ENCODE measurements around the gene THAP3. TPM values are rescaled to one million over a fixed set of nuclear protein-coding genes. Genes with fewer than 3 reads are reported as not detected.
A peak's percentile ranks its signal among the peaks of the same experiment; 100 is the strongest.

THAP3 gene
- total RNA-seq, 2 donors from 2014 or later, result 37.6 to 42.1 TPM

DNA sequence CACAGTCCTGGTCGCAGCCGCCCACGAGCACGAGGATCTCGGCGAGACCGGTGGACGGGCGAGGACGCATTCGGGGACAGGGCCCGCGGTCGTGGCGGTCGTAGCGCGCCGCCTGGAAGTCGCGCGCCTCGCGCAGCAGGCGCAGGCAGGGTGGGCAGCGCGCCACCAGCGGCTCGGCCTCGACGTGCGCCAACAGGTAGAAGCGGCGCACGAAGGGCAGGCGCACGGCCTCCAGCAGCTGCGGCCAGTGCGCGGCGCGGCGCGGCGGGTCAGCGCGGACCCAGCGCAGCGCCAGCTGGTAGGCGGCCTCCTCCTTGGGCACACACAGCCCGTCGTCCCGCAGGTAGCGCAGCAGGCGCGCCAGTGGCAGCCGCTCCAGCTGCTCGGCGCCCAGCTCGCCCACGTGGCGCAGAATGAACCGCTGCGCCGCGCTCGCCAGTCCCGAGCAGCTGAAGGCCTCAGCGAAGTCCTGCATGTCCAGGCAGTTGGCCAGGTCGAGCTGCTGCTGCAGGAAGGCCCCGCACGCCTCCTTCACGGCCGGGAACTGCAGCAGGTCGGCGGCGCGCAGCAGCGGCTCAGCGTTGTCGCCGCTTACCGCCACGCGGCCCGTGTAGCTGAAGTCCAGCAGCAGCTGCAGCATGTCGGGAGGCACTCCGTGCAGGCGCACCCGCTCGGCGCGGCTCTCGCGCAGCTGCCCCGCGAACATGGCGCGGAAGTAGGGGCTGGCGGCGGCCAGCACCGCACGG is 22.6 kb upstream of the THAP3 start:
- peaks cover 6 to 12% of the 10 kb centered on the region in 2 donors for H3K36me3 ChIP-seq
- H3K27ac ChIP-seq, result peak overlapping the region; percentile 97 to 99
- TF ChIP-seq CTCF (IDR thresholded peaks at IDR 0.05), result peak in 2 of 4 experiments; percentile 7 to 11
- no peak for TF ChIP-seq POLR2A (IDR thresholded peaks at IDR 0.05)
- TF ChIP-seq POLR2AphosphoS5 (IDR thresholded peaks at IDR 0.05), result no peak
- peaks cover 26% of the 10 kb centered on the region for H3K4me1 ChIP-seq (replicated peaks)
- H3K27me3 ChIP-seq (replicated peaks; ENCODE audit: insufficient read depth), result no peaks in the 10 kb centered on the region
- WGBS, result under 1% methylated on average over 46 of the region's 103 CpGs
- intact Hi-C loops (cut with DNase I), result loop anchor here (5.0 kb wide), 1 partner anchor 245 kb away; no protein-coding TSS in a partner anchor
- H3K4me3 ChIP-seq, result peak overlapping the region; percentile 80 to 86
- H3K9me3 ChIP-seq, result no peaks in the 10 kb centered on the region
- DNase-seq (ENCODE audit: low spot score), result no peak

DNA sequence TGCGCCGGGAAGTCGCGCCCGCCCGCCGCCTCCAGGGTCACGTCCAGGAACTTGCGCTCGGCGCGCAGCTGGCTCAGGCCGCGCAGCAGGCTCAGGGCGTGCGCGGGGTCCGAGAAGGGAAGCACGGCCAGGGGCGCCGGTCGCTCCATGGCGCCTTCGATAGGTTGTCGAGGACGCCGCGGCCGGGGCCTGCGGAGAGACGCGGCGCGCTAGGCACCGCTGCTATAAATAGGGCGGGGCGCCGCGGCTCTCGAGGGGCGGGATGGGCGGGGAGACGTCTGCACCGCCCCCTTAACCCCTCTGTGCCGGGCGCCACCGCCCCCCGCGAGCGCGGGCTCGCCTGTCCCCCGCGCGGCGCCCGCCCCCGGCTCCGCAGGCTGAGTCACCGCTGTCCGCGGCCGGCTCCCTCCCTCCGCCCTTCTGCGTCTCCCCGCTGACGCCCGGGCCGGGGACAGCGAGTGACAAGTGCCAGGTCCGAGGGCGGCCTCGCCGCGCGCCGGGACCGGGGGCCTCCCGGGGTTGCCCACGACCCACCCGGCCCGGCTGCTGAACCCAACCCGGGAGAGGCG is 21.9 kb upstream of the THAP3 start, which contains the start of gene KLHL21:
TSS of gene KLHL21 (minus strand) at position 201 of the 569 bp plus-strand sequence. CDS start at position 149, 52 bp downstream.
- peak; percentile 87 for DNase-seq (ENCODE audit: low spot score)
- WGBS, result 0% methylated on average over 49 of the region's 84 CpGs
- intact Hi-C loops (cut with DNase I), result loop anchor here (5.0 kb wide), 1 partner anchor 245 kb away; no protein-coding TSS in a partner anchor
- Histone ChIP-seq H3K27ac (peak within 1 kb of the TSS; percentile 97 to 99), H3K9me3 (no peaks in the 10 kb centered on the region), H3K4me3 (peak within 1 kb of the TSS; percentile 80 to 86), H3K4me1 (replicated peaks) (peaks cover 21% of the 10 kb centered on the region), H3K27me3 (replicated peaks; ENCODE audit: insufficient read depth) (no peaks in the 10 kb centered on the region), H3K36me3 (peaks cover 5% of the 10 kb centered on the region in 2 donors)
- TF ChIP-seq POLR2AphosphoS5 (IDR thresholded peaks at IDR 0.05), result peak; percentile 75
- peak; percentile 85 for TF ChIP-seq POLR2A (IDR thresholded peaks at IDR 0.05)
- TF ChIP-seq CTCF (IDR thresholded peaks at IDR 0.05), result peak in 1 of 4 experiments; percentile 1

GRCh38 chr1:6603238-6603914 is 21.3 kb upstream of the THAP3 start:
- peak overlapping the region; percentile 97 to 99 for H3K27ac ChIP-seq
- DNase-seq (ENCODE audit: low spot score), result no peak
- H3K4me3 ChIP-seq, result peak overlapping the region; percentile 80 to 86
- no peak for TF ChIP-seq CTCF (IDR thresholded peaks at IDR 0.05)
- peak; percentile 3 for TF ChIP-seq POLR2A (IDR thresholded peaks at IDR 0.05)
- no peak for TF ChIP-seq POLR2AphosphoS5 (IDR thresholded peaks at IDR 0.05)
- H3K9me3 ChIP-seq, result no peaks in the 10 kb centered on the region
- no peaks in the 10 kb centered on the region for H3K27me3 ChIP-seq (replicated peaks; ENCODE audit: insufficient read depth)
- H3K4me1 ChIP-seq (replicated peaks), result peaks cover 16% of the 10 kb centered on the region
- 2% methylated on average over 36 of the region's 36 CpGs for WGBS
- no peaks in the 10 kb centered on the region for H3K36me3 ChIP-seq
- intact Hi-C loops (cut with DNase I), result loop anchor here (5.0 kb wide), 1 partner anchor 246 kb away; no protein-coding TSS in a partner anchor

DNA sequence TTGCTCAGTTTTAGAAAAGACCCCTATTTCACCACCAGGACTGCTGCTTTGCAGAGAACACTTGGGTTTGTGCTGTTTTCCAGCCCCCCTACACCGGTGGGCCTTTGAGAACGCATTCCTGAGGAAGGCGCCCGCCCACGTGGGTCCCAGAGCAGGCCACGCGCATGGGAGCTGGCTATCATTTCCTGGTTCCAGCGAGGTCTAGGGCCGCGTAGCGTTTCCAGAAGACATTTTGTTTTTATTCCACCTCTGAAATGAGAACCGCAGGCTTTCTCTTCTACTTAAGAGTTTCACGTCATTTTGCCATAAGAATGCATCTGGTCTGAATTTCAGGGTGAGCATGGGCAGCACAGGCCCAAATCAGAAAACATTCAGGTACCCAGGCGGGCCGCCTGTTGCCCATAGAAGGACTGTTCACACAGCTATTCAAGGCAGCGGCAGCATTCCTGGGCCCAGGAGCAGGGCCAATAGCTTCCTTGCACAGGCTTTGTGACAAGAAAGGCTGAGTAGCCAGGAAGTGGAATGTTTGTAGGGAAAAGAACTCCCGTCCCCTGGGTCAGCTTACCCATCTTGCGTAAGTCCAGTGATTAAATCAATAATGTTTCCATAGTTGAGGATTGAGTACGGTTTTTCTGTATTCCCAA is 20.6 kb upstream of the THAP3 start:
- Histone ChIP-seq H3K4me1 (replicated peaks) (peaks cover 10% of the 10 kb centered on the region), H3K36me3 (no peaks in the 10 kb centered on the region), H3K27ac (peak overlapping the region; percentile 97 to 99), H3K27me3 (replicated peaks; ENCODE audit: insufficient read depth) (no peaks in the 10 kb centered on the region), H3K9me3 (no peaks in the 10 kb centered on the region), H3K4me3 (peak overlapping the region in 1 of 2 donors; percentile 86)
- intact Hi-C loops (cut with DNase I), result loop anchor here (5.0 kb wide), 1 partner anchor 247 kb away; no protein-coding TSS in a partner anchor
- peak; percentile 80 for DNase-seq (ENCODE audit: low spot score)
- WGBS, result 14% methylated on average over 19 of the region's 19 CpGs
- TF ChIP-seq POLR2A (IDR thresholded peaks at IDR 0.05) (no peak), POLR2AphosphoS5 (IDR thresholded peaks at IDR 0.05) (peak; percentile 85)

Data from prostate gland (tissue), 2 donors.